PC-3 (cell line): ENCODE results near the gene ZNF628. TPM values are rescaled to one million over a fixed set of nuclear protein-coding genes. Genes with fewer than 3 reads are reported as not detected.

ENCODE experiments used
- ATAC-seq: fragments of 200-7000 bp; cut with Tn5 transposase; 2 replicates; pipeline ENCODE4 v1.9.1; 2020; ENCODE audit warnings: mild to moderate bottlenecking, moderate library complexity
- BruUV-seq: library from RNA; stranded (reverse); fragments of 400-500 nt; replicated peaks from 2 replicates; lab custom pipeline; 2021; lab: Mats Ljungman, UMichigan
- CTCF ChIA-PET: fragments of 300-600 bp; sonication (Branson Sonifier 250); formaldehyde crosslinking; loops from one replicate; lab custom pipeline; 2022; ENCODE audit warnings: antibody characterized with exemption; lab: Charles Lee
- POLR2A ChIA-PET: fragments of 300-600 bp; sonication (Branson Sonifier 250); formaldehyde crosslinking; loops from one replicate; lab custom pipeline; 2022; ENCODE audit warnings: antibody characterized with exemption; ENCODE audit not compliant: unreplicated experiment; lab: Charles Lee
- DNase-seq: peaks from one replicate; pipeline ENCODE4 v3.0.0-alpha.2; 2015
- H2AFZ ChIP-seq: fragments of 300-600 bp; sonication (generic); 2 replicates; pipeline ENCODE4 v1.6.0; 2016; ENCODE audit warnings: antibody characterized with exemption, low read length
- H3F3A ChIP-seq: fragments of 300-600 bp; sonication (generic); one replicate; pipeline ENCODE4 v1.6.0; 2017; ENCODE audit warnings: antibody characterized with exemption, low read length, control low read depth, mild to moderate bottlenecking; ENCODE audit not compliant: unreplicated experiment
- H3K27ac ChIP-seq: fragments of 300-600 bp; sonication (generic); 2 replicates; pipeline ENCODE4 v1.5.1; 2016; ENCODE audit warnings: mild to moderate bottlenecking, low read length
- H3K27me3 ChIP-seq: fragments of 300-600 bp; sonication (generic); 2 replicates; pipeline ENCODE4 v1.6.1; 2016; ENCODE audit warnings: low read length, mixed read lengths
- H3K36me3 ChIP-seq: fragments of 300-600 bp; sonication (generic); 2 replicates; pipeline ENCODE4 v1.6.1; 2016; ENCODE audit warnings: low read depth, mixed run types, low read length, mixed read lengths
- H3K4me1 ChIP-seq: fragments of 300-600 bp; sonication (generic); 2 replicates; pipeline ENCODE4 v1.5.1; 2016; ENCODE audit warnings: low read length; ENCODE audit not compliant: insufficient read depth
- H3K4me2 ChIP-seq: fragments of 300-600 bp; sonication (generic); 2 replicates; pipeline ENCODE4 v1.6.0; 2016; ENCODE audit warnings: low read length
- H3K4me3 ChIP-seq: fragments of 300-600 bp; sonication (generic); 2 replicates; pipeline ENCODE4 v1.5.1; 2016; ENCODE audit warnings: mild to moderate bottlenecking, low read length, mixed read lengths
- H3K79me2 ChIP-seq: fragments of 300-600 bp; sonication (generic); 2 replicates; pipeline ENCODE4 v1.6.1; 2017; ENCODE audit warnings: low read length, mixed read lengths
- H3K9ac ChIP-seq: fragments of 300-600 bp; sonication (generic); 2 replicates; pipeline ENCODE4 v1.6.0; 2016; ENCODE audit warnings: mild to moderate bottlenecking, low read length
- H3K9me2 ChIP-seq: fragments of 300-600 bp; sonication (generic); replicated peaks from 2 replicates; pipeline ENCODE4 v1.6.1; 2016; ENCODE audit warnings: mixed run types, low read length, mixed read lengths
- H3K9me3 ChIP-seq: fragments of 300-600 bp; sonication (generic); 2 replicates; pipeline ENCODE4 v1.6.1; 2016; ENCODE audit warnings: low read length, mixed read lengths
- H4K20me1 ChIP-seq: fragments of 300-600 bp; sonication (generic); 2 replicates; pipeline ENCODE4 v1.6.1; 2016; ENCODE audit warnings: low read length, mixed read lengths
- CTCF ChIP-seq: fragments of 300-600 bp; sonication (generic); conservative IDR thresholded peaks from 2 replicates; pipeline ENCODE4 v1.5.1; 2017; ENCODE audit warnings: antibody characterized with exemption, low read depth, mild to moderate bottlenecking, low read length
- EZH2 ChIP-seq: fragments of 300-600 bp; sonication (generic); IDR thresholded peaks from one replicate; pipeline ENCODE4 v1.6.1; 2017; ENCODE audit warnings: antibody characterized with exemption, mild to moderate bottlenecking, low read length; ENCODE audit not compliant: unreplicated experiment
- EZH2phosphoT487 ChIP-seq: fragments of 300-600 bp; sonication (generic); IDR thresholded peaks from 2 replicates; pipeline ENCODE4 v1.6.1; 2018; ENCODE audit warnings: mild to moderate bottlenecking, antibody characterized with exemption, low read length, borderline replicate concordance
- intact Hi-C: fragments of 100-400 bp; cut with micrococcal nuclease; formaldehyde crosslinking; loops from 2 replicates; pipeline ENCODE4 v1.9.0; 2023
- total RNA-seq: library from RNA; depleted of rRNA; stranded (reverse); fragments of >200 nt; gene quantifications from 2 replicates; pipeline ENCODE4 v1.2.3, GENCODE V29; 2014

ZNF628 gene
- total RNA-seq, 1 experiment from 2014 or later: 11.8 TPM

- no peaks in the 10 kb centered on the region for H3K36me3 ChIP-seq
- peaks cover 25% of the 10 kb centered on the region for H3K79me2 ChIP-seq
- DNase-seq (no peak), ATAC-seq (no peak)
- H3K4me3 ChIP-seq: no peak overlapping the region
- POLR2A ChIA-PET: no interaction called here
- BruUV-seq: no TSS peak
- H3K9me3 ChIP-seq: no peaks in the 10 kb centered on the region
- H2AFZ ChIP-seq: no peak overlapping the region
- intact Hi-C loops: no loop called here
- no peaks in the 10 kb centered on the region for H4K20me1 ChIP-seq
- H3K9ac ChIP-seq: no peak overlapping the region
- H3K27ac ChIP-seq: no peak overlapping the region
- H3F3A ChIP-seq: no peaks in the 10 kb centered on the region
- H3K4me1 ChIP-seq: peaks cover 18% of the 10 kb centered on the region
- no peak overlapping the region for H3K4me2 ChIP-seq
- H3K9me2 ChIP-seq: no peaks in the 10 kb centered on the region
- no peaks in the 10 kb centered on the region for H3K27me3 ChIP-seq
- TF ChIP-seq EZH2phosphoT487 (no peak), EZH2 (no peak), CTCF (no peak)
- CTCF ChIA-PET: no interaction called here
Observed at GRCh38 chr19:55481148-55481793, 4.9 kb downstream of the ZNF628 start.

GRCh38 chr19:55481794-55482155, 5.4 kb downstream of the ZNF628 start:
- Histone ChIP-seq H3K27me3 (no peaks in the 10 kb centered on the region), H4K20me1 (no peaks in the 10 kb centered on the region), H3K4me3 (no peak overlapping the region), H3F3A (no peaks in the 10 kb centered on the region), H3K9me2 (no peaks in the 10 kb centered on the region), H3K4me1 (peaks cover 23% of the 10 kb centered on the region), H3K79me2 (peaks cover 25% of the 10 kb centered on the region), H3K9ac (no peak overlapping the region), H3K4me2 (no peak overlapping the region), H2AFZ (no peak overlapping the region), H3K36me3 (no peaks in the 10 kb centered on the region), H3K27ac (no peak overlapping the region), H3K9me3 (no peaks in the 10 kb centered on the region)
- ATAC-seq: no peak
- POLR2A ChIA-PET: no interaction called here
- CTCF ChIA-PET: no interaction called here
- no TSS peak for BruUV-seq
- no peak for DNase-seq
- intact Hi-C loops: no loop called here
- no peak for TF ChIP-seq CTCF
- TF ChIP-seq EZH2: no peak
- no peak for TF ChIP-seq EZH2phosphoT487

- POLR2A ChIA-PET: no interaction called here
- no peaks in the 10 kb centered on the region for H3K9me3 ChIP-seq
Observed at GRCh38 chr19:55482156-55482961, 5.9 kb downstream of the ZNF628 start.

More at GRCh38 chr19:55482156-55482961, 5.9 kb downstream of the ZNF628 start:
- Histone ChIP-seq H3K4me3 (no peak overlapping the region), H3K9me2 (no peaks in the 10 kb centered on the region), H3F3A (peaks cover 3% of the 10 kb centered on the region), H3K36me3 (no peaks in the 10 kb centered on the region), H3K27ac (no peak overlapping the region), H3K9ac (no peak overlapping the region), H3K4me2 (no peak overlapping the region), H2AFZ (no peak overlapping the region), H4K20me1 (no peaks in the 10 kb centered on the region), H3K27me3 (no peaks in the 10 kb centered on the region), H3K79me2 (peaks cover 25% of the 10 kb centered on the region), H3K4me1 (peaks cover 29% of the 10 kb centered on the region)
- CTCF ChIA-PET: no interaction called here
- ATAC-seq (no peak), DNase-seq (no peak)
- BruUV-seq: no TSS peak
- no peak for TF ChIP-seq CTCF
- no peak for TF ChIP-seq EZH2phosphoT487
- TF ChIP-seq EZH2: no peak
- intact Hi-C loops: no loop called here
